Breast epithelium (tissue), 3 donors: ENCODE measurements around the gene LAMC1.

Experiments used
- POLR2A ChIP-seq: fragments of 450-650 bp; IDR thresholded peaks from one replicate; pipeline ENCODE4 v1.6.1; 2016; ENCODE audit warnings: antibody characterized with exemption, mild to moderate bottlenecking, moderate library complexity
- TF ChIP-seq, protein P1 (sequence below), 3 donors: fragments of 450-650 bp; IDR thresholded peaks; one replicate each; pipeline ENCODE4 v1.5.1; 2016 to 2017; ENCODE audit warnings: antibody characterized with exemption in 3 of 3, mild to moderate bottlenecking in 3 of 3, moderate library complexity in 3 of 3

DNA sequence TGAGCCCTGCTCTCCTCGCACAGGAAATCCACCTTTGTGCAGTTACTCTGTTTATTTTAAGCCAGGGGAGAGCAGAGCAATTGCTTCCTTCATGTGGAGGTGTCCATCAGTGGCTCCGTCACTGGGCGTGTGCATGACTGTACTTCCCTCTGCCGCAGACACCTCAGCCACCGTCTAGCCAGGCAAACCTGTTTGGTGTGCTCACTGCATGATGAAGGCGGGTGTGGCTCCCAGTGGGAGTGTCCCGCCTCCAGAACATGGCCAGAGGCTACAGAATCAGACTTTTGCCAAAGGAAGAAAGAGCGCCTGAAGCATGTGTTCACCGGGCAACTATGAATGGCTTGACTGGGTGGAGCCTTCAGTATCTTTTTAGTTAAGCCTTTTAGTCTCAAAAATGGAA lies 136.7 kb downstream of the LAMC1 start:
- no peak for TF ChIP-seq POLR2A
- TF ChIP-seq, protein P1, sequence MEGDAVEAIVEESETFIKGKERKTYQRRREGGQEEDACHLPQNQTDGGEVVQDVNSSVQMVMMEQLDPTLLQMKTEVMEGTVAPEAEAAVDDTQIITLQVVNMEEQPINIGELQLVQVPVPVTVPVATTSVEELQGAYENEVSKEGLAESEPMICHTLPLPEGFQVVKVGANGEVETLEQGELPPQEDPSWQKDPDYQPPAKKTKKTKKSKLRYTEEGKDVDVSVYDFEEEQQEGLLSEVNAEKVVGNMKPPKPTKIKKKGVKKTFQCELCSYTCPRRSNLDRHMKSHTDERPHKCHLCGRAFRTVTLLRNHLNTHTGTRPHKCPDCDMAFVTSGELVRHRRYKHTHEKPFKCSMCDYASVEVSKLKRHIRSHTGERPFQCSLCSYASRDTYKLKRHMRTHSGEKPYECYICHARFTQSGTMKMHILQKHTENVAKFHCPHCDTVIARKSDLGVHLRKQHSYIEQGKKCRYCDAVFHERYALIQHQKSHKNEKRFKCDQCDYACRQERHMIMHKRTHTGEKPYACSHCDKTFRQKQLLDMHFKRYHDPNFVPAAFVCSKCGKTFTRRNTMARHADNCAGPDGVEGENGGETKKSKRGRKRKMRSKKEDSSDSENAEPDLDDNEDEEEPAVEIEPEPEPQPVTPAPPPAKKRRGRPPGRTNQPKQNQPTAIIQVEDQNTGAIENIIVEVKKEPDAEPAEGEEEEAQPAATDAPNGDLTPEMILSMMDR (IDR thresholded peaks at IDR 0.05) = no peak
